ENCODE data around the gene C3orf22.

DNA sequence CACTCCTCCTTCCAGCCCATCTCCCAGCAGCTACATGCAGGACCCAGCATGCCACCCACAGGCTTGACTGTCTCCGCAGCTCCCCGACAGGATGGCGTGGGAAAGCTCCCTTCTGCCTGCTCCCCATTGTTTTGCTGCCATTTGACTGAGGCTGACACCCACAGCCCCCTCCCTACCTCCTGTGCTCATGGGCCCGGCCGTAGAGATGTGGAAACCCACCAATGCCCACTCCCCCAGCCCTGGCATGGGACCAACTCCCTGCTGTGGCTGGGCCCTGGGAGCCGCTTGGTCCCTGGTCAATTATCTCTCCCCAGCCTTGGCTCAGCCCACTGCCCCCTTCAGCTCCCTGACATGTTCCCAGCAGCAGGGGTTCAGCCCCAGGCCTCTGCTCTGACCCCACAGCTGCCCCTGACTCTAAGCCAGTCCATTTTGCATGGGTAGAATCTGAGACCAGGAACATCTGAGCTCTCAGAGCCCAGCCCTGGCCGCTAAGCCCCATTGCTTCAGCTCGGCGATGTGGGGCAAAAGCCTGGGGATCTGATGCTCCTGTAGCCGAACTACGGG is 8.2 kb downstream of the C3orf22 start:
- no peak for TF ChIP-seq MYC (IDR thresholded peaks at IDR 0.05; ENCODE audit: low read depth, low read length)
- TF ChIP-seq MYC (CRISPR knock-in tag; IDR thresholded peaks at IDR 0.05; ENCODE audit: borderline replicate concordance, low read depth) = no peak
- TF ChIP-seq ZKSCAN3 (CRISPR knock-in tag; IDR thresholded peaks at IDR 0.05) = no peak
- TF ChIP-seq, protein P1, sequence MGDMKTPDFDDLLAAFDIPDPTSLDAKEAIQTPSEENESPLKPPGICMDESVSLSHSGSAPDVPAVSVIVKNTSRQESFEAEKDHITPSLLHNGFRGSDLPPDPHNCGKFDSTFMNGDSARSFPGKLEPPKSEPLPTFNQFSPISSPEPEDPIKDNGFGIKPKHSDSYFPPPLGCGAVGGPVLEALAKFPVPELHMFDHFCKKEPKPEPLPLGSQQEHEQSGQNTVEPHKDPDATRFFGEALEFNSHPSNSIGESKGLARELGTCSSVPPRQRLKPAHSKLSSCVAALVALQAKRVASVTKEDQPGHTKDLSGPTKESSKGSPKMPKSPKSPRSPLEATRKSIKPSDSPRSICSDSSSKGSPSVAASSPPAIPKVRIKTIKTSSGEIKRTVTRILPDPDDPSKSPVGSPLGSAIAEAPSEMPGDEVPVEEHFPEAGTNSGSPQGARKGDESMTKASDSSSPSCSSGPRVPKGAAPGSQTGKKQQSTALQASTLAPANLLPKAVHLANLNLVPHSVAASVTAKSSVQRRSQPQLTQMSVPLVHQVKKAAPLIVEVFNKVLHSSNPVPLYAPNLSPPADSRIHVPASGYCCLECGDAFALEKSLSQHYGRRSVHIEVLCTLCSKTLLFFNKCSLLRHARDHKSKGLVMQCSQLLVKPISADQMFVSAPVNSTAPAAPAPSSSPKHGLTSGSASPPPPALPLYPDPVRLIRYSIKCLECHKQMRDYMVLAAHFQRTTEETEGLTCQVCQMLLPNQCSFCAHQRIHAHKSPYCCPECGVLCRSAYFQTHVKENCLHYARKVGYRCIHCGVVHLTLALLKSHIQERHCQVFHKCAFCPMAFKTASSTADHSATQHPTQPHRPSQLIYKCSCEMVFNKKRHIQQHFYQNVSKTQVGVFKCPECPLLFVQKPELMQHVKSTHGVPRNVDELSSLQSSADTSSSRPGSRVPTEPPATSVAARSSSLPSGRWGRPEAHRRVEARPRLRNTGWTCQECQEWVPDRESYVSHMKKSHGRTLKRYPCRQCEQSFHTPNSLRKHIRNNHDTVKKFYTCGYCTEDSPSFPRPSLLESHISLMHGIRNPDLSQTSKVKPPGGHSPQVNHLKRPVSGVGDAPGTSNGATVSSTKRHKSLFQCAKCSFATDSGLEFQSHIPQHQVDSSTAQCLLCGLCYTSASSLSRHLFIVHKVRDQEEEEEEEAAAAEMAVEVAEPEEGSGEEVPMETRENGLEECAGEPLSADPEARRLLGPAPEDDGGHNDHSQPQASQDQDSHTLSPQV (IDR thresholded peaks at IDR 0.05) = no peak
- TF ChIP-seq, protein P2, sequence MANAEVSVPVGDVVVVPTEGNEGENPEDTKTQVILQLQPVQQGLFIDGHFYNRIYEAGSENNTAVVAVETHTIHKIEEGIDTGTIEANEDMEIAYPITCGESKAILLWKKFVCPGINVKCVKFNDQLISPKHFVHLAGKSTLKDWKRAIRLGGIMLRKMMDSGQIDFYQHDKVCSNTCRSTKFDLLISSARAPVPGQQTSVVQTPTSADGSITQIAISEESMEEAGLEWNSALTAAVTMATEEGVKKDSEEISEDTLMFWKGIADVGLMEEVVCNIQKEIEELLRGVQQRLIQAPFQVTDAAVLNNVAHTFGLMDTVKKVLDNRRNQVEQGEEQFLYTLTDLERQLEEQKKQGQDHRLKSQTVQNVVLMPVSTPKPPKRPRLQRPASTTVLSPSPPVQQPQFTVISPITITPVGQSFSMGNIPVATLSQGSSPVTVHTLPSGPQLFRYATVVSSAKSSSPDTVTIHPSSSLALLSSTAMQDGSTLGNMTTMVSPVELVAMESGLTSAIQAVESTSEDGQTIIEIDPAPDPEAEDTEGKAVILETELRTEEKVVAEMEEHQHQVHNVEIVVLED (CRISPR knock-in tag; IDR thresholded peaks at IDR 0.05) = no peak
- TF ChIP-seq, protein P3, sequence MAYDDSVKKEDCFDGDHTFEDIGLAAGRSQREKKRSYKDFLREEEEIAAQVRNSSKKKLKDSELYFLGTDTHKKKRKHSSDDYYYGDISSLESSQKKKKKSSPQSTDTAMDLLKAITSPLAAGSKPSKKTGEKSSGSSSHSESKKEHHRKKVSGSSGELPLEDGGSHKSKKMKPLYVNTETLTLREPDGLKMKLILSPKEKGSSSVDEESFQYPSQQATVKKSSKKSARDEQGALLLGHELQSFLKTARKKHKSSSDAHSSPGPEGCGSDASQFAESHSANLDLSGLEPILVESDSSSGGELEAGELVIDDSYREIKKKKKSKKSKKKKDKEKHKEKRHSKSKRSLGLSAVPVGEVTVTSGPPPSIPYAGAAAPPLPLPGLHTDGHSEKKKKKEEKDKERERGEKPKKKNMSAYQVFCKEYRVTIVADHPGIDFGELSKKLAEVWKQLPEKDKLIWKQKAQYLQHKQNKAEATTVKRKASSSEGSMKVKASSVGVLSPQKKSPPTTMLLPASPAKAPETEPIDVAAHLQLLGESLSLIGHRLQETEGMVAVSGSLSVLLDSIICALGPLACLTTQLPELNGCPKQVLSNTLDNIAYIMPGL (CRISPR knock-in tag; IDR thresholded peaks at IDR 0.05) = no peak
- no peak for TF ChIP-seq NR2F6 (CRISPR knock-in tag; IDR thresholded peaks at IDR 0.05)
- no peak for TF ChIP-seq KLF6 (CRISPR knock-in tag; IDR thresholded peaks at IDR 0.05; ENCODE audit: borderline replicate concordance)

Measured in K562 (cell line).